GM12892 (cell line): ENCODE measurements around the gene MYOZ1.

ENCODE experiments used
- POLR2A ChIP-seq: IDR thresholded peaks from 2 replicates; pipeline ENCODE4 v1.6.1; 2011; ENCODE audit warnings: low read depth, low read length, control low read depth
- POLR2AphosphoS5 ChIP-seq: IDR thresholded peaks from 2 replicates; pipeline ENCODE4 v1.6.1; 2011; ENCODE audit warnings: low read depth, low read length, control low read depth

DNA sequence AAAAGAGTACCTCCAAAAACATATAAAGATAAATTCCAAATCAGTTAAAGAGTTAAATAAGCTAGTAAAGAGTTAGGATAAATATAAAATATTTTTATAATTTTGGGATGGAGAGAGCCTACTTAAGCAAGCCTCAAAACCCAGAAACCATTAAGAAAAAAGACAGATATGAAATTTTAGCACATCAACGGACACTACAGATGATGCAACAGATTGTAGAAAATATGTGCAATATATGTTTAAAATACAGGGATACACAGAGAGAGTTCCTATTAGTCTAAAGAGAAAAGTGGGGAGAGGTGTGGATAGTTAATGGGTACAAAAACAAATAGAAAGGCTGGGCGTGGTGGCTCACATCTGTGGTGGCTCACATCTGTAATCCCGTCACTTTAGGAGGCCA, 26.6 kb downstream of the MYOZ1 start:
- TF ChIP-seq POLR2AphosphoS5 (no peak), POLR2A (no peak)
